Naive thymus-derived CD8-positive, alpha-beta T cell (primary cell): ENCODE measurements around the gene HMX3. TPM values are rescaled to one million over a fixed set of nuclear protein-coding genes. Genes with fewer than 3 reads are reported as not detected.

Experiments used
- polyA plus RNA-seq, 3 donors: library from polyadenylated mRNA; unstranded; fragments of 300-500 nt; fragmentation: Illumina TruSeq; gene quantifications; one replicate each; pipeline ENCODE4 v1.2.3, GENCODE V29; 2021
- total RNA-seq, 8 experiments: library from RNA in 2 of 8; stranded (reverse) in 2 of 8; gene quantifications; one replicate each; pipeline ENCODE4 v1.2.3 and lab custom pipeline; 2021 to 2026

The HMX3 gene
- total and polyA plus RNA-seq, 5 experiments from 2014 or later: not detected

Other genes starting within 250 kb of the HMX3 start
- not detected for gene FAM24A, start 225.4 kb upstream of the HMX3 start, total RNA-seq
- gene FAM24A, start 225.4 kb upstream of the HMX3 start, polyA plus RNA-seq: not detected
- 10 to 100 TPM; 13.3 to 13.9 TPM for gene C10orf88, start 181.7 kb upstream of the HMX3 start, total RNA-seq
- 1 to 10 TPM; 6.0 to 8.8 (median 7.0) TPM for gene C10orf88, start 181.7 kb upstream of the HMX3 start, polyA plus RNA-seq
- gene PSTK, start 155.6 kb upstream of the HMX3 start, total RNA-seq: 1 to 10 TPM; 5.6 to 6.3 TPM
- 10 to 100 TPM in 2 of 3 donors, 1 to 10 TPM in 1; 8.8 to 11.7 (median 11.0) TPM for gene PSTK, start 155.6 kb upstream of the HMX3 start, polyA plus RNA-seq
- 10 to 100 TPM; 47.3 to 50.5 TPM for gene IKZF5, start 127.2 kb upstream of the HMX3 start, total RNA-seq
- gene IKZF5, start 127.2 kb upstream of the HMX3 start, polyA plus RNA-seq: 10 to 100 TPM; 13.1 to 22.2 (median 15.8) TPM
- 10 to 100 TPM; 46.3 to 46.8 TPM for gene ACADSB, start 127.0 kb upstream of the HMX3 start, total RNA-seq
- gene ACADSB, start 127.0 kb upstream of the HMX3 start, polyA plus RNA-seq: 10 to 100 TPM; 28.3 to 46.4 (median 33.4) TPM
- gene HMX2, start 12.2 kb downstream of the HMX3 start, total RNA-seq: not detected
- gene HMX2, start 12.2 kb downstream of the HMX3 start, polyA plus RNA-seq: not detected
- 100 to 1,000 TPM; 170 to 173 TPM for gene BUB3, start 18.4 kb downstream of the HMX3 start, total RNA-seq
- gene BUB3, start 18.4 kb downstream of the HMX3 start, polyA plus RNA-seq: 100 to 1,000 TPM; 217 to 247 (median 243) TPM